ENCODE data around the gene SDHAF3.

- TF ChIP-seq CTCF (IDR thresholded peaks at IDR 0.05): no peak
- no peak for TF ChIP-seq EZH2 (IDR thresholded peaks at IDR 0.05; ENCODE audit: borderline replicate concordance, insufficient read depth, low read depth, low read length, poor library complexity, severe bottlenecking)
These were observed 39.2 kb upstream of the SDHAF3 start for GRCh38 chr7:97078023-97078969.
